Thymus (tissue), 11 donors: ENCODE measurements around the gene CLPTM1. TPM values are rescaled to one million over a fixed set of nuclear protein-coding genes. Genes with fewer than 3 reads are reported as not detected.
A peak's percentile ranks its signal among the peaks of the same experiment; 100 is the strongest.
"Not testable (repeated sequence)": the region's sequence is repeated elsewhere in the genome, so short reads cannot be mapped to it uniquely, and the experiment has no call there.

ENCODE experiments used
- DNase-seq, 9 donors: peaks; one replicate each; pipeline ENCODE4 v3.0.0-alpha.2; 2013; ENCODE audit warnings: low spot score in 9 of 9, low read depth in 6 of 9, missing footprints in 1 of 9
- H3K27ac ChIP-seq, 2 donors: one replicate each; pipeline ENCODE4 v1.5.1; 2013; ENCODE audit warnings: control low read depth in 1 of 2, low read depth in 1 of 2, low read length in 1 of 2, mild to moderate bottlenecking in 1 of 2, moderate library complexity in 1 of 2
- H3K27me3 ChIP-seq, 2 donors: one replicate each; pipeline ENCODE4 v1.5.1; 2013; ENCODE audit warnings: low read length in 1 of 2; ENCODE audit not compliant: control insufficient read depth in 2 of 2, insufficient read depth in 1 of 2
- H3K36me3 ChIP-seq, 2 donors: one replicate each; pipeline ENCODE4 v1.5.1; 2013; ENCODE audit warnings: low read length in 1 of 2, mild to moderate bottlenecking in 1 of 2, moderate library complexity in 1 of 2; ENCODE audit not compliant: control insufficient read depth in 2 of 2, insufficient read depth in 2 of 2
- H3K4me1 ChIP-seq, 2 donors: one replicate each; pipeline ENCODE4 v1.5.1; 2013; ENCODE audit warnings: low read length in 2 of 2; ENCODE audit not compliant: control insufficient read depth in 2 of 2, insufficient read depth in 2 of 2
- H3K4me3 ChIP-seq, 2 donors: one replicate each; pipeline ENCODE4 v1.5.1; 2013; ENCODE audit warnings: low read length in 2 of 2, control low read depth in 1 of 2, mild to moderate bottlenecking in 1 of 2
- H3K9me3 ChIP-seq, 2 donors: one replicate each; pipeline ENCODE4 v1.5.1; 2013; ENCODE audit warnings: low read length in 1 of 2, mild to moderate bottlenecking in 1 of 2; ENCODE audit not compliant: control insufficient read depth in 2 of 2, insufficient read depth in 1 of 2
- WGBS: extraction: QIAGEN DNeasy Blood & Tissue Kit; methylation state at CpG from one replicate; pipeline ENCODE4 v1.1.7; 2013; 5-methylcytosine and 5-hydroxymethylcytosine counted together
- polyA plus RNA-seq: library from polyadenylated mRNA; stranded (reverse); fragments of 200-250 nt; gene quantifications from one replicate; pipeline ENCODE4 v1.2.3, GENCODE V29; 2013
- total RNA-seq: library from RNA; stranded (reverse); fragments of 120-200 nt; gene quantifications from one replicate; pipeline ENCODE4 v1.2.4, GENCODE V29; 2013
- donor health status: healthy.

The CLPTM1 gene
- total and polyA plus RNA-seq, 2 donors, result 14.6 to 36.8 TPM

GRCh38 chr19:44912854-44913253 lies 42.3 kb upstream of the CLPTM1 start:
- Histone ChIP-seq H3K4me3 (no peak overlapping the region), H3K4me1 (peaks cover 0 to 15% of the 10 kb centered on the region in 2 donors), H3K27ac (no peak overlapping the region), H3K27me3 (peaks cover 0 to 35% of the 10 kb centered on the region in 2 donors), H3K36me3 (no peaks in the 10 kb centered on the region), H3K9me3 (no peaks in the 10 kb centered on the region)
- no peak for DNase-seq
- WGBS, result 82% methylated on average over 6 of the region's 6 CpGs

GRCh38 chr19:44913512-44914432 lies 41.4 kb upstream of the CLPTM1 start:
- DNase-seq, H3K36me3 ChIP-seq, H3K4me3 ChIP-seq, H3K9me3 ChIP-seq: not testable (repeated sequence)
- Histone ChIP-seq H3K27ac (peak overlapping the region in 1 of 2 donors; percentile 18), H3K4me1 (peaks cover 0 to 15% of the 10 kb centered on the region in 2 donors), H3K27me3 (peaks cover 0 to 35% of the 10 kb centered on the region in 2 donors)
- 62% methylated on average over 23 of the region's 23 CpGs for WGBS

- WGBS, result 11% methylated on average over 27 of the region's 28 CpGs
- H3K27me3 ChIP-seq, result peaks cover 0 to 35% of the 10 kb centered on the region in 2 donors
- DNase-seq, result peak; percentile 51 to 87 (median 75)
- H3K27ac ChIP-seq, result peak within 1 kb of the TSS in 1 of 2 donors; percentile 18
- H3K4me1 ChIP-seq, result peaks cover 0 to 15% of the 10 kb centered on the region in 2 donors
- not testable (repeated sequence) for H3K9me3 ChIP-seq, H3K36me3 ChIP-seq
- peak within 1 kb of the TSS; percentile 45 for H3K4me3 ChIP-seq
Measured at GRCh38 chr19:44914433-44915206, 40.6 kb upstream of the CLPTM1 start, which contains the start of gene APOC1. TSS of gene APOC1 (plus strand) at chr19:44914608. CDS start at chr19:44914892, 284 bp downstream.

GRCh38 chr19:44924243-44924725 lies 30.9 kb upstream of the CLPTM1 start:
- Histone ChIP-seq H3K4me1 (peaks cover 0 to 4% of the 10 kb centered on the region in 2 donors), H3K4me3 (no peak overlapping the region), H3K36me3 (no peaks in the 10 kb centered on the region), H3K27ac (no peak overlapping the region), H3K9me3 (no peaks in the 10 kb centered on the region), H3K27me3 (peaks cover 0 to 29% of the 10 kb centered on the region in 2 donors)
- WGBS, result 88% methylated on average over 8 of the region's 8 CpGs
- no peak for DNase-seq

DNA sequence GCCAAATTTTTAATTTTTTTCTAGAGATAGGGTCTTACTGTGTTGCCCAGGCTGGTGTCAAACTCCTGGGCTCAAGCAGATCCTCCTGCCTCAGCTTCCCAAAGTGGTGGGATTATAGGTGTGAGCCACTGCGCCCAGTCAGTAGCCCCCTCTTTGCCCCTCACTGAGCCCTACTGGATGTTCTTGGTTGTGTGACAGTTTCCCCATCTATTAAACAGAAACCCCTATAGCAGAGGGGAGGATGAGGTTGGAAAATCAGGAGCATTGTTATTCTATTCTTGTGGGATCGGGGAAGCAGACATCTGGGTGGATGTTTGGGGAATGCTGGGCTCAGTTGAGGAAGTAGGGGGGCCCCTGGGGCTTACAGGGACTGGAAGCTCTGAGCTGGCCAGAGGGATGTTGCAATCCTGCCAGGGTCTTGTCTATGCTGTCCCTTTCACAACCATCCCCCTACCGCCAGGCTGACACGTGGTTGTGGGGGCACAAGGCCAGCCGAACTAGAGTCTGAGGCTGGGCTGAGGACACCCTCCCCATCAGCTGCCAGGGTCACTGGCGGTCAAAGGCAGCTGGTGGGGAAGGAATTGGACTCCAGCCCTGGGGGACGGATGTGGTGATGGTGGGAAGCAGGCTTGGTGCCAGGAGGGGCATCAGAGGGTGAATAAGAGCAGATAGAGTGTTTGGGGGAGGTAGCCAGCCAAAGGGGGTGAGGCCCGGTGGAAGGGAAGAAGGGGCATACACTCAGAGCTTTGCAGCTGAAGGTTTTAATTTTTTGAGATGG lies 29.9 kb upstream of the CLPTM1 start:
- no peak overlapping the region for H3K4me3 ChIP-seq
- no peak for DNase-seq
- H3K27ac ChIP-seq, result no peak overlapping the region
- H3K27me3 ChIP-seq, result peaks cover 0 to 29% of the 10 kb centered on the region in 2 donors
- H3K4me1 ChIP-seq, result peaks cover 0 to 4% of the 10 kb centered on the region in 2 donors
- no peaks in the 10 kb centered on the region for H3K36me3 ChIP-seq
- no peaks in the 10 kb centered on the region for H3K9me3 ChIP-seq
- 44% methylated on average over 8 of the region's 8 CpGs for WGBS

DNA sequence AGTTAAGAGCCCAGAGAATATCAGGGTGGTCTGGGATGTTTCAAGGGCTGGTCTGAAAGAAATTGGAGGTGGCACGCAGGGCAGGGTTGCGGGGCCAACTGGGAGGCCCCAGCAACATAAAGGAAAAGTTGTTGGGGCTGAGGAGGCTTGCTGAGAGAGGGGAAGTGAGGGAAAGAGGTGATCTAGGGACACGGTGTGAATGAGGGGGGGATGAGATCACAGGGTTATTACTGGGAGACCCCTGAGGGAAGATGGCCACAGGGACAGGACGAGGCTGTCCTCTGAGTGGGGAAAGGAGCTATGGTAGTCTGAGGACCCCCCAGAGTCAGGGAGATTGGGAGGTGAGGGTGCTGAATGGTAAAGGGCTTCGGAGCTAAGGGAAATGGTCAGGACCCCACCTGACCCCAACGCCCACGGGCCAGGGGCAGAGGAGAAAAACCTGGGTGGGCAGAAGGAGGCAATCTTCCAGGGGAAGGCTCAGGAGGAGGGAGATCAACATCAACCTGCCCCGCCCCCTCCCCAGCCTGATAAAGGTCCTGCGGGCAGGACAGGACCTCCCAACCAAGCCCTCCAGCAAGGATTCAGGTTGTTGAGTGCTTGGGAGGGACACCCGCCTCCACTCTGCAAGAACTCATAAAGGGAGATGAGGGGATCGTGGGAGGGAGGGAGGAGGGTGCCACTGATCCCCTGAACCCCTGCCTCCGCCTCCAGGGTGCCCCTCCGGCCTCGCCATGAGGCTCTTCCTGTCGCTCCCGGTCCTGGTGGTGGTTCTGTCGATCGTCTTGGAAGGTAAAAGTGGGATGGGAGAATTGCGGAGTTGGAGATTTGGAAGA lies 28.7 kb upstream of the CLPTM1 start:
- H3K4me3 ChIP-seq, H3K9me3 ChIP-seq, H3K27ac ChIP-seq, H3K4me1 ChIP-seq, H3K36me3 ChIP-seq, DNase-seq: not testable (repeated sequence)
- peaks cover 0 to 29% of the 10 kb centered on the region in 2 donors for H3K27me3 ChIP-seq
- WGBS, result 59% methylated on average over 18 of the region's 19 CpGs

GRCh38 chr19:44927746-44928145 lies 27.4 kb upstream of the CLPTM1 start:
- 48% methylated on average over 5 of the region's 5 CpGs for WGBS

DNA sequence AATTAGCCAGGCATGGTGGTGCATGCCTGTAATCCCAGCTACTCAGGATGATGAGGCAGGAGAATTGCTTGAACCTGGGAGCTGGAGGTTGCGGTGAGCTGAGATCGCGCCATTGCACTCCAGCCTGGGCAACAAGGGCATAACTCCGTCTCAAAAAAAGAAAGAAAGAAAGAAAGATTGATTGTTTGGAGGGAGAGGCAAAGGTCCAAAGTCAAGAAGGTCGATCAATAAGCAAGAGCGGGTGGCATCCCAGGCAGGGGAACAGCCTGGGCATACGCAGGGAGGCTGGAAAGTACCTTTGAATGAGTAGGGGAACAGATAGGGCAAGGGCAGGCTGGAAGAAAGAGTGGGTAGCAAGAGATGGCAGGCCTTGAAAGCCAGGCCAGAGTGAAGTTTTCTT lies 25.1 kb upstream of the CLPTM1 start:
- Histone ChIP-seq H3K36me3 (no peaks in the 10 kb centered on the region), H3K4me3 (no peak overlapping the region), H3K9me3 (no peaks in the 10 kb centered on the region), H3K27ac (no peak overlapping the region), H3K4me1 (peaks cover 0 to 4% of the 10 kb centered on the region in 2 donors), H3K27me3 (peaks cover 0 to 23% of the 10 kb centered on the region in 2 donors)
- no peak for DNase-seq
- 98% methylated on average over 7 of the region's 7 CpGs for WGBS

More at GRCh38 chr19:44927746-44928145, 27.4 kb upstream of the CLPTM1 start:
- Histone ChIP-seq H3K27ac (no peak overlapping the region), H3K4me3 (no peak overlapping the region), H3K9me3 (no peaks in the 10 kb centered on the region), H3K36me3 (no peaks in the 10 kb centered on the region), H3K27me3 (peaks cover 0 to 29% of the 10 kb centered on the region in 2 donors), H3K4me1 (peaks cover 0 to 4% of the 10 kb centered on the region in 2 donors)
- no peak for DNase-seq
